ENCODE measurements around the gene SNX25. TPM values are rescaled to one million over a fixed set of nuclear protein-coding genes. Genes with fewer than 3 reads are reported as not detected.
"Not testable (repeated sequence)": the region's sequence is repeated elsewhere in the genome, so short reads cannot be mapped to it uniquely, and the experiment has no call there.

Gene SNX25
- total RNA-seq, 1 experiment from 2014 or later: 63.1 TPM

DNA sequence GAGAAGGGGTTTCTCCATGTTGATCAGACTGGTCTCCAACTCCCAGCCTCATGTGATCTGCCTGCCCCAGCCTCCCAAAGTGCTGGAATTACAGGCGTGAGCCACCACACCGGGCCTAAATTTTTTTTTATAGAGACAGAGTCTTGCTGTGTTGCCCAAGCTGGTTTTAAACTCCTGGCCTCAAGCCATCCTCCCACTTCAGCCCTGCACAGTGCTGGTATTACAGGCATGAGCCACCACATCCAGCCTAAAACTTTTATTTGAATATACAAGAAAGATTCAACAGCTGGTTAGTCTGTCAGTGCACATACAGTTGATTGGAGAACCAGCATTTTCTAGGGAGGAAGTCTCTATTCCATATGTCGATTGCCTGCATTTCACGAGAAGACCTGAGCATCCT, 95.1 kb downstream of the SNX25 start:
- DNase-seq (ENCODE audit: low spot score): no peak

DNA sequence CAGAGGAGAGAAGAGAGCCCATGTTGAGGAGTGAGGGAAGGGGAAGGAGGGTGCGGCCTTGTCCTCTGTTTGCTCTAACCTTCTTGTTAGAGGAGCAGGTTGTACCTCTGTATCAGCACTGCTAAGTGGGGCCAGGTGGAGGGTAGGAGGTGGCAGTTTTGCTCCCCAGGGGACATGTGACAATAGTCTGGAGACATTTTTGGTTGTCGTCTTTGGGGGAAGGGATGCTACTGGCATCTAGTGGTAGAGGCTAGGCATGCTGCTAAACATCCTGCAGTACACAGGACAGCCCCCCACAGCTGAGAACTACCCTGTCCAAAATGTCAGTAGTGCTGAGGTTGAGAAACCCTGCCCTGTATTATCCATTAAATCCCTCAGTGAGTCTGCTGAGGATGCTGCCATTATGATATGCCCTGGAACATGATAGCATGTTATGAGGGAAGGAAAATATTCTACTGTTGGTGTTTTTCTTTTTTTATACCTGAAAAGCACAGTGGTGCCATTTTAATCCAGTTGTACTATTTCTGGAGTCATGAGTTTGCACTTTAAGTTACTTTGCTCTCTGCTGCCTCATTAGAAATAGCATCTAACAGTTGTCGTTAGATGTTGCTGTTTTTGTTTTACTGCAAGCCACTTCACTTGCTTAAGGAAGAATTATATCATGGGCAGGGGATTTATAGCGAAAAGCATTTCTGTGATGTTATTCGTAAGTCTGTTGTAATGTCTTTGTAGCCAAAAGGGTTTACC, 95.7 kb downstream of the SNX25 start:
- DNase-seq (ENCODE audit: low spot score): peak; percentile 55

DNA sequence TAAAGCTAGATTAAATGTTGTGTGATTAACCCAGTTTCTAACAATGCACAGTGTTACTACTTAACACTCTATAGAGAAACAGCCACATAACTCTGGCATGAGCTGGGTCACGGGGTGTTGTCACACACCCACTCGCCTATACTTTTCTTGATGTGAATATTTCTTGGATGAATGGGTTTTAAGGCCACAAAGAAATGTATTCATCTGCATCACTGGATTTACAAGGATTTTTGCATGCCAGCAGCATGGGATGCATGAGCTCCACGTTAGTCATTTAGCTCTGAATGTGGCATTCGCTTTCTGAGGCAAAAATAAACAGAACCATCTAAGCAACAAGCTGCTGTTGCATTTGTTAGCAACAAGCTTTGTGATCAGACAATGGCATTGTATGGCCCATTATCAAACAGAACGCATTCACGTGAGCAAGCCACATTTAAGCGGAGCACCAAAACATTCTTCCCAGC, 96.6 kb downstream of the SNX25 start:
- DNase-seq (ENCODE audit: low spot score): peak; percentile 88

DNA sequence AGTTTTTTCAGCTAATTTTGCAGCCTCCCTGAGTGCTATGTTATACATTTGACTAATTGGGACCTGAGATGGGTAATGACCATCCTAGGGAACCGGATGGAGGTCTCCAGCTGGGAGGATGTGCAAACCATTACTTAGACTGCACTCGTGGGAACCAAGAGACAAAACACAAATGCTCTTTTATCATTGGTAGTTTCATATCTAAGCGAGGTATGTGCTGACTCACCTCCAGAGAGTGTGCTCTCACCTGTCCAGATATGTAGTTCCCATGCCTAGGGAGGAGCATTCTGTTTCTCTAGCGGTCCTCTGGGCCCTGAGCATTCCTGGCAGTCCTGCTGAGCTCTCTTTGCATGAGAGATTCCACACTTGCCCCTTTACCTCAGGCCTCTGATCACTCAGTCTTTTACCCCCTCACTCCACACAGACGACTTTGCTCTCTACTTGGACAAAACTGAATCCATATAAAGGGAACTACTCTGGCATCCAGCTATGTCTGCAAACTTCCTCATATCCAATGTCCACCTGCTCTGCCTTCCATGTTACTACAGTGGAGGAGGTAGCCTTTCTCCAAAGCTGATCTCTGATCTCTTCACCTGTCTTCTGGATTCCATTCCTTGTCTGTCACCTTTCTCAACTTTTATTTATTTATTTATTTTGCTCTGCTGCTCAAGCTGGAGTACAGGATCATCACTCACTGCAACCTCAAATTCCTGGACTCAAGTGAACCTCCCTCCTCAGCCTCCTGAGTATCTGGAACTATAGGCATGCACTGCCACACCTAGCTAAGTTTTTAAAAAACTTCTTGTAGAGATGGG, 97.9 kb downstream of the SNX25 start:
- peak; percentile 37 for DNase-seq (ENCODE audit: low spot score)

DNA sequence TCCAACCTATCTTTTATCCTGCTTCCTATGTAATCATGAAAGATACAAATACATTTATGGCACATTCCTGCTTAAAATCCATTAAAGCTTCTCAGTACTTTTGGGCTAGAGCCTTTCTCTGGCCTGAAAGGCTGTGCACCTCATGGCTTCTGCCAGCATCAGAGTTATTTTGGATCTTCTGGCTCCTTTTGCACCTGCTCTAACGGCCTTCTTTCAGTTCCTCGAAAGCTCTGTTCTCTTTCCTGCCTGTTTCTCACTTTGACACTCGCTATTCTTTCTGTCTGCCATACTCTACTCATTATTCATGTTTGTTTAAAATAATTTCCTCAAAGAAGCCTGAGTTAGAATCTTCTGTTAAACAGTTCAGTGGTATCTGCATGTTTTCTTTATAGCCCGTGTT, 100.4 kb downstream of the SNX25 start:
- no peak for DNase-seq (ENCODE audit: low spot score)

DNA sequence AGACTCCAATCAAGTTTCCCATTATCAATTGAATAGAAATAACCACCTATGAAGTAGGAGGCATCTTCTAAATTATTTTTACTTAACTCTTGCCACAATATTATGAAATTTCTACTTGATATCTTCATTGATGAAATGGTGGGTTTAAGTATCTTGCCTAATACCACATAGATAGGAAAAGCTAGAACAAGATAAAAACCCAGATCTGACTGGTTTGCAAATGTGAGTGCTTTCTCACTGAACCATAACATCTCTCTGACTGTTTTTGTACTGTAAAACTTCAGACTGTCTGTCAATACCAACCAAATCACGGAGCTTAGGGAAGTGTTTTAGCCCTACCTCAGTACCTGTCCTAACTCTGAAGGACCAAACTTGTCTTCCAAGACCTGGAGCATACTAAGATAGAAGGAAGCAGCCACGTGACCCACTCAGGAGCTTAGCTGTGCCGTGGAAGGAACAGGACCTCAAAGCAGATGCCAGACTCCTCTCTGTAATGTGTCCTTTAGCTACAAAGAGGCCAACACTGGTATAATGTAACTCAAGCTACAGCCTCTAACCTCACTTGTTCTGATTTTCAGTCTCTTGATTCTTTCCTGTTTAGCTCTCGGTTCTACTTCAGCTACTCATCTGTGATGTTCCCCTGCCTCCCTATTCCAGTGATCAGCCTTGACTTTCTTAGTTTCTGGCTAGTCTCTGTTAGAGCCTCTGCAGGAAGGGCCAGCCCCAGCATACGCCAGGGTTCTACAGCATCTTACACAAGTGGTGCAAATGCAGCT, 101.9 kb downstream of the SNX25 start:
- no peak for DNase-seq (ENCODE audit: low spot score)

DNA sequence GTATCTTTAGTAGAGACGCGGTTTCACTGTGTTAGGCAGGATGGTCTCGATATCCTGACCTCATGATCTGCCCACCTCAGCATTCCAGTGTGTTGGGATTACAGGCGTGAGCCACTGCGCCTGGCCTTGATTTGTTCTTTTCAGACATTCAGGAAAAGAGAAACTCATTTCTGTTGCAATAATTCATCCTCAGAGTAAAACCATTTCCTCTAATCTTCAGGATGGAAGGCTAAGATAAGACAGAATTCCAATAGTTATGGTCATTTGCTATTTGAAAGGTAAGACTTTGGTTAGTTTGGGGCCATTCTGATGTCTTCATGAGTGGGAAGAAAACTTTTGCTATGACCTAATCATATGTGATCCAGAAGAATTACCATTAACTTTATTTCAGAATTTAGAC, 103.3 kb downstream of the SNX25 start:
- no peak for DNase-seq (ENCODE audit: low spot score)

DNA sequence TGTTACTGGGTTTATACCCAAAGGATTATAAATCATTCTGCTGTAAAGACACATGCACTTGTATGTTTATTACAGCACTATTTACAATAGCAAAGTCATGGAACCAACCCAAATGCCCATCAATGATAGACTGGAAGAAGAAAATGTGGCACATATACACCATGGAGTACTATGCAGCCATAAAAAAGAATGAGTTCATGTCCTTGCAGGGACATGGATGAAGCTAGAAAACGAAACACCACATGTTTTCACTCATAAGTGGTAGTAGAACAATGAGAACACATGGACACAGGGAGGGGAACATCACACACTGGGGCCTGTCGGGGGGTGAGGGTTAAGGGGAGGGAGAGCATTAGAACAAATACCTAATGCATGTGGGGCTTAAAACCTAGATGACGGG, 108.1 kb downstream of the SNX25 start:
- not testable (repeated sequence) for DNase-seq (ENCODE audit: low spot score)

DNA sequence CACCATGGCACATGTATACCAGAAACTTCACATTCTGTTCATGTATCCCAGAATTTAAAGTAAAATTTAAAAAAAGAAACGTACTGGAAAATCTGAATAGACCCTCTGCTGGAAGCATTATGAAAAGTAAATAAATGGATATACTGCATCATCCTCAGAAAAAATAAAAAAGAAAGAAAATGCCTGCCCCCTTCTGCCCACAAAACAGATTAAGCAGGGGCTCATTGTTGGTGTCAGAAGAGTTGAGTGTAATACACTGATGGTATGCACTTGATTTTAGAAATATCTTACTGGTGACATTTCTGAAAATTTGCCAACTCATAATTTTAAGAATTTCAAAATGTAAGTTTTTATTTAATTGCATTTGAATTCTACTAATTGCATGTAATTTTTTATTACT, 108.5 kb downstream of the SNX25 start:
- DNase-seq (ENCODE audit: low spot score): no peak

DNA sequence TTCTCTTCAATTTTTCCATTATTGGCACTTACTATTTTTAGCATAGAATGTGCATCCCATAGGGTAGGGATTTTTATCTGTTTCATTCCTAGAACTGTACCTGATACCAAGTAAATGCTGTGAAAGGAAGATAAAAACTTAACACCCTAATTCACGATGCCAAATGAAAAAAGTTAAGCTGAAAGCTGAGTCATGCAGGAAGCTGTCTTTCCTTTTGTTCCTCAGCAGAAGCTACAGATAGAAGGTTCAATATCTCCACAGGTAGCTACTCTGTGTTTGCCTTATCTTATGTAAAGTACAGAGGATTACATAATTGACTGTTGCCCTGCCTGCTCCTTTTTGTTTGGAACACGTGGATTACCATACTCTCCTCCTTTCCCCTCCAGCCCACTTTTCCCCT, 109.3 kb downstream of the SNX25 start:
- peak; percentile 47 for DNase-seq (ENCODE audit: low spot score)

DNA sequence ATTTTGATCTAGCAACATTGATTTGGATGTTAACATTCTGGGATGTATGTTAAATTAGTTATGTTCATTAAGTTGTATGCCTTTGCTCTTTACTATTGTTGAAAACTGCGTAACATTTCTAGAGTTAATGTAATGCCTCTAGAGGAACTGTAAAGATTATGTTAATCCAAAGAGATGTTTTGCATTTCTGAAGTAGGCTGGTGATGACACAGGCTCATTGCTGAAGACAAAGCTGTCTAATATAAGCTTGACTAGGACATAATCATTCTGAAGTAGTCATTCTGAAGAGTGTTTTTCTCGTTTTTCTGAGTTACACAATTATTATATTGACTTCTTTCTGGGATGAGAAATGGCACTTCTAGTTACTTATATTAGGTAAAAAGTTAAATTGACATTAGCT, 113.4 kb downstream of the SNX25 start:
- no peak for DNase-seq (ENCODE audit: low spot score)

DNA sequence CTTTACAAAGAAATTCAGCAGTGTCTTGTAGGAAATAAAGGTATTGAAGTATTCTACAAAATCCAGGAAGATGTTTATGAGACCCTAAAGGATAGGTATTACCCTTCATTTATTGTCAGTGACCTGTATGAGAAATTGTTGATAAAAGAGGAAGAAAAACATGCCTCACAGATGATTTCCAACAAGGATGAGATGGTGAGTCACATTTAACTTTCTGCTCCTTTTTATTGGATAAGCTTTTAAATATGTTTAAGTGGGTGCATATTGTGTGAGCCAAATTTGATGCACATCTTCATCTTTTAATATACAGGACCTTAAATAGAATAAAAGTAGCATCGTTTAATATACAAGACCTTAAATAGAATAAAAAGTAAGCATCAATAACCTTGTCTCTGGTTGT, 114.2 kb downstream of the SNX25 start:
- DNase-seq (ENCODE audit: low spot score): no peak

DNA sequence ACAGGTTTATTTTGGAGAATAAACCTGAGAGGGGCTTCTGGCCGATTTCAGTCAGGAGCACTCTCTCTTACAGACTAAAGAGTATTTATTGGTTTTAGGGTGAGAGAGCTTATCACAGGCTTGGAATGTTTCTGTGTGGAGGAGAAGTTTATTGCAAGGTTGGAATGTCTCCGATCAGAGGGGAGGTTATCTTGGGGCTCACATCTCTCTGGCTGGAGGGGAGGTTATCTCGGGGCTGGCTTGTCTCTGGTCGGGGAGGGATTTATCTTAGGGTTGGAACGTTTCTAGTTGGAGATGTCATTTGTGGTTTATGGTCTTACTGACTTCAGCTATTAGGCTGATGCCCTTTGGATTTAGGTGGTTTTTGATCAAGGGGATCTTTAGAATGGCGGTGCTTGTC, 115.0 kb downstream of the SNX25 start:
- DNase-seq (ENCODE audit: low spot score): peak; percentile 59

DNA sequence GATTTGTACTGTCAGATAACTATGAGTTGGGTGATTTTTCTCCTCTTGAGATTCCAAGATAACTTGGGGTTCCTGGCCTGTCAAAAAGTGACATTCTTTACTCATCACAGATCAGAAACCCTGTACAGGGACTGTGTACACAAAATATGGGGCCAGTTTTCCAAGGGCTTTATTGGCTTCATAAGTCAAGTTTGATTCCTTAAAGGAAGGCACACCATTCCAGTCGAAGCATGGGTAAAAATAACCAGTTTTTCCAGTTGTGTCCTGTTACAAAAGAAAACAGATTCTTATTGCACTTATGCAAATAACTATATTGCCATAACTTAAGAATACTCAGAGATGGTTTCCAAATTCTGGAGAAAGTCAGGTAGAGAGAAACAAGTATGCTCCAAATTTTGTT, 116.3 kb downstream of the SNX25 start:
- not testable (repeated sequence) for DNase-seq (ENCODE audit: low spot score)

DNA sequence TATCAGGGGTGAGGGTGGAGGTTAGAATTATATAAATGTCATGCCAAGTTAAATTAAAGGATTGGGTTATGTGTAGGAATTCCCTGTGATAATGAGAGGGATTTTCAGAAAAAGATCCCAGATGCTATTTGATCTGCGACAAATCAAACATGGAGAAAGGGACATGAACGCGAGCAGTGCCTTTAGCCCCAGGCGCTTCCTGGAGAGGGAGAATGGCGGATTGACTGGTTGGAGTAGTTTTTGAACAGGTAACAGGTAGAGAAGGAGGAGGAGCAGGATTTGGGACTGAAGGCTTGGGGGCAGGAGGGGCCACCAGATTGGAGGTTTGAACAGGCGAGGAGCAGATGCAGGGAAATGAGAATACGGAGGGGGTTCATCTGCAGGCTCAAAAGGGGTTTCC, 119.2 kb downstream of the SNX25 start:
- no peak for DNase-seq (ENCODE audit: low spot score)

DNA sequence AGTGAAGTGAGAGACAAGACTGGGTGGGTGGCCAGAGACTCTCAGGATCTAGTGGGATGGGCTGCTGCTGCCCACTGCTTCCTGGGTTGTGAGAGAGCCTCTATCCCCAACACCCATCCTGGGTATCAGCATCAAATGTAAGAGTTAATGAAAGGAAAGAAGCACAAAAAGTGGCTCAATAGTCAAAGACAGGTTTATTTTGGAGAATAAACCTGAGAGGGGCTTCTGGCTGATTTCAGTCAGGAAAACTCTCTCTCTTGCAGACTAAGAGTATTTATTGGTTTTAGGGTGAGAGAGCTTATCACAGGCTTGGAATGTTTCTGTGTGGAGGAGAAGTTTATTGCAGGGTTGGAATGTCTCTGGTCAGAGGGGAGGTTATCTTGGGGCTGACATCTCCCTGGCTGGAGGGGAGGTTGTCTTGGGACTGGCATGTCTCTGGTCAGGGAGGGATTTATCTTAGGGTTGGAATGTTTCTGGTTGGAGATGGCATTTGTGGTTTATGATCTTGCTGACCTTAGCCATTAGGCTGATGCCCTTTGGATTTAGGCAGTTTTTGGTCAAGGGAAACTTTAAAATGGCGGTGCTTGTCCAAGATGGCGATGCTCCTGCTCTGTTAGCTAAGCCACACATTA, 120.6 kb downstream of the SNX25 start:
- peak; percentile 67 for DNase-seq (ENCODE audit: low spot score)

DNA sequence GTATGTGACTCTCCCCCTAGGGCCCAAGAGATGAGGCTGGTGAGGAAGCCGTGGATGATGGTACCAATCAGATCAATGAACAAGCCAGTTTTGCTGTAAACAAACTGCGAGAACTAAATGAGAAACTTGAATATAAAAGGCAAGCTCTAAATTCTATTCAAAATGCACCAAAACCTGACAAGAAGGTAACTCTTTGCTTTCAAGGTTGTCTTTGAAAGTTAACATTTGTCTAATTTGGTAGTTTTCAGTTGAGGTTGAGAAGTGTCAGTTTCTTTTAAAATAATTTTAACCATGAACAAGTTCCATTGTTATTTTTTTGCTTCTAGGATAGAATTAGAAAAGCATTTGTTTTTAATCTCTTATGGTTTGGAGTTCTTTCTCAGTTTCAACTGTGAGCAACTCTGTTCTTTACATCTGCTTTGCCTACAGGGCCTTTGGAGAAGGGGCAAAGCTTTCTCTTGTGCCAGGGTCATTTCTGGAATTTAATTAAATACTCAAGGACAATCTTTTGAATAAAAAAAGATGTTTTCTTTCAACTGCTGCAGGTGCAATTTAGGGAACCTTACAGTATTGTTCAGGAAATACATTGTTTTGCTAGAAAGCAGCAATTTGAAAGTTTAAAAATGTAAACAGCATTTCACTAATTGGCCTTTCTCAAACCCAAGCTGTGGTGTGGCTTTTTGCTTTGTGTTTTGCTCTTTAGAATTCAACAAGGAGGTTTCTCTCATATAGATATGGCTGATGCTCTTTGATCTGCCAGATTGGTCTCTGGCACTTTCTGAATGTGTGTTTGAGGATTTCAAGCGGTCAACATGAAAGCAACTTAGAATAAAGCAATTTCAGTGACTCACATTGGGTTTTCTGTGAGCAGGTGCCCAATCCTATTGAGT, 123.4 kb downstream of the SNX25 start:
- no peak for DNase-seq (ENCODE audit: low spot score)

DNA sequence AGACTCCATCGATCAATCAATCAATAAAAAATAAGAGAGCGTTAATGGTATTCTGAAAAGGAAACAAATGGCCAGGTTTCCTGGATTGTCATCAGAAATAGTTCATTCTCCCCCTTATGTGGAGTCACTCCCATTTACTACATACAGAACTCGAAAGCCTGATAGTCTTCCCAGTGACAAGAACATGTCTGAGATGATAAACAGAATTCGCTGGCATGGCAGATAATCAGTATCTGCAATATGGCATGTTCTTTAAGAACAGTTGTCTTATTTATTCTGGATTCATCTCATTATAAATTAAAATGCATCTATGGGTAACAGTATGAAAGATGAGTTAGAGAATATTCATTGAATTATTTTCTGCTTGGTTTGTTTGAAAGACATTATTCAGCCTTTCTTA, 124.9 kb downstream of the SNX25 start:
- DNase-seq (ENCODE audit: low spot score): no peak

DNA sequence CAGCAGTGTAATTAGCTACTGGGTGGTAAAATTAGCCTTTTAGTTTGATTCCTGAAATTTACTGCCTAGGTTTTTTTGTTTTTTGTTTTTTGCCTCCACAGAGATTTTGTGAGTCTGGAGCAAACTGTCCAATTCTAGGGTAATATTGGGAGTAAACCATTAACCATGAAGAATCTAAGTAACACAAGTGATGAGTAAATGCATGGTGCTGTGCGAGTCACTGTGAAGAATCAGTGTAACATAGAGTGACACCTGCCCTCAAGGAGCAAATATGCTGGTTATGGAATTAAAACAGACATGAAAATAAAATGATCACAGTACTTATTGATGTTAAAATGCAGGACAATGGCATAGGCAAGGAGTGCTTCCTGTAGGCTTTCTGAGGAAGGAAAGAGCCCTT, 126.2 kb downstream of the SNX25 start:
- DNase-seq (ENCODE audit: low spot score): no peak

DNA sequence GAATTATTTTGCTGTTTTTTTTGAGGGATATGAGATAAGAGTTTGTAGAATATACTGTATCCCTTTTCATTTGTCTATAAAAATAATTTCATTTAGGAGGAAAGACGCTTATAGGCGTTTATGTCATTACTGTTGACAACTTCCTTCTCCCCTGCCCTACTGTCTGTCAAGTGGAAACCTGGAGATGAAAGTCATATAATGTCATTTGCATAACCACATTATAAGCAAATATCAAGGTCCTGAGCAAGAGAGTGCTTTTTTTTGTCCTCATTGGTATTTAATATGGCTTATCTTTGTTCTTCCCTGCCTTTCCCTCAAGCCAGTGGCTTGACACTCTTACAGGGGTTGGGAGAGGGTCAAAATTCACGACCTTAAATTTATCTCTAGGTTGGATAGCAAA, 130.5 kb downstream of the SNX25 start:
- DNase-seq (ENCODE audit: low spot score): no peak

DNA sequence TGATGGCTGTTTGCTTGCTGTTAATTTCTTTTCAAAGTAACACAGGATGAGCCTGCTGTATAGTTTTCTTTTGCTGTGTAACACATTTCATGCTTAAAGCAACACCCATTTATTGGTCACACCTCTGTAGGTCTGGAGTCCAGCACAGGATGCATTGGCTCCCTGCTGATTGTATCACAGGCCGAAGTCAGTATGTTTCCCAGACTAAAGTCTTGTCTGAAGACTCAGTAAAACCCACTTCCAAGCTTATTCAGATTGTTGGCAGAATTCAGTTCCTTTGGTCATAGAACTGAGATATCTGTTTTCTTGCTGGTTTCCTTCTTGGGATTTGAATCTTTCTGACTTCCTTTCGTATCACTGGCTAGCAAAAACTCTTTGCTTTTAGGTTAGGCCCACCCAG, 132.0 kb downstream of the SNX25 start:
- DNase-seq (ENCODE audit: low spot score): no peak
